Testis (tissue), 5 donors: ENCODE measurements around the gene AARSD1. TPM values are rescaled to one million over a fixed set of nuclear protein-coding genes. Genes with fewer than 3 reads are reported as not detected.
A peak's percentile ranks its signal among the peaks of the same experiment; 100 is the strongest.

Source experiments
- DNase-seq: peaks from one replicate; pipeline ENCODE4 v3.0.0-alpha.2; 2019
- H3K27ac ChIP-seq, 2 donors: fragments of 200-600 bp; sonication (generic); one replicate each; pipeline ENCODE4 v1.5.1; 2019
- H3K27me3 ChIP-seq: fragments of 200-600 bp; sonication (generic); one replicate; pipeline ENCODE4 v1.5.1; 2019
- H3K36me3 ChIP-seq: fragments of 200-600 bp; sonication (generic); one replicate; pipeline ENCODE4 v1.5.1; 2017; ENCODE audit warnings: low read depth; ENCODE audit errors: missing control alignments
- H3K4me1 ChIP-seq: fragments of 200-600 bp; sonication (generic); one replicate; pipeline ENCODE4 v1.5.1; 2019
- H3K4me3 ChIP-seq, 2 donors: fragments of 200-600 bp; sonication (generic); one replicate each; pipeline ENCODE4 v1.5.1; 2017 to 2019
- H3K9me3 ChIP-seq: fragments of 200-600 bp; sonication (generic); one replicate; pipeline ENCODE4 v1.5.1; 2017
- CTCF ChIP-seq, 3 experiments: fragments of 450-650 bp in 2 of 3; fragments of 200-600 bp in 1 of 3; sonication (generic) in 1 of 3; IDR thresholded peaks; one replicate each; pipeline ENCODE4 v1.5.1; 2016 to 2019; ENCODE audit warnings: antibody characterized with exemption in 3 of 3, mild to moderate bottlenecking in 2 of 3, moderate library complexity in 1 of 3
- POLR2A ChIP-seq: fragments of 450-650 bp; IDR thresholded peaks from one replicate; pipeline ENCODE4 v1.6.1; 2017; ENCODE audit warnings: antibody characterized with exemption, mild to moderate bottlenecking, moderate library complexity
- WGBS, 2 donors: methylation state at CpG; one replicate each; pipeline ENCODE4 v1.1.5; 2018; 5-methylcytosine and 5-hydroxymethylcytosine counted together
- intact Hi-C: fragments of 100-400 bp; cut with DNase I; formaldehyde crosslinking; loops from one replicate; pipeline ENCODE4 v1.15.1; 2023; ENCODE audit warnings: low total_unique reads
- long read RNA-seq, 2 donors: transcript quantifications; one replicate each; lab custom pipeline, GENCODE V29; 2026
- polyA plus RNA-seq: library from polyadenylated mRNA; stranded (reverse); fragments of 350-450 nt; fragmentation: Illumina TruSeq; extraction: RNeasy Lipid Tissue Mini Kit (QIAGEN cat#74804); gene quantifications from one replicate; pipeline ENCODE4 v1.2.3, GENCODE V29; 2014; ENCODE audit warnings: low read depth, low replicate concordance; ENCODE audit not compliant: insufficient read depth
- total RNA-seq, 2 donors: library from RNA; depleted of rRNA; stranded (reverse); fragments of >200 nt; gene quantifications; one replicate each; pipeline ENCODE4 v1.2.3, GENCODE V29; 2016

AARSD1 gene, protein sequence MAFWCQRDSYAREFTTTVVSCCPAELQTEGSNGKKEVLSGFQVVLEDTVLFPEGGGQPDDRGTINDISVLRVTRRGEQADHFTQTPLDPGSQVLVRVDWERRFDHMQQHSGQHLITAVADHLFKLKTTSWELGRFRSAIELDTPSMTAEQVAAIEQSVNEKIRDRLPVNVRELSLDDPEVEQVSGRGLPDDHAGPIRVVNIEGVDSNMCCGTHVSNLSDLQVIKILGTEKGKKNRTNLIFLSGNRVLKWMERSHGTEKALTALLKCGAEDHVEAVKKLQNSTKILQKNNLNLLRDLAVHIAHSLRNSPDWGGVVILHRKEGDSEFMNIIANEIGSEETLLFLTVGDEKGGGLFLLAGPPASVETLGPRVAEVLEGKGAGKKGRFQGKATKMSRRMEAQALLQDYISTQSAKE
- total RNA-seq (10 to 100 TPM; 62.0 to 84.3 TPM), polyA plus RNA-seq (184 TPM)
- long read RNA-seq, donor 1, transcript AARSD1-202 (12 exons, 1,322 nt), result major isoform, 15 of 20 reads
- long read RNA-seq, donor 1, partial matches to known transcripts, result 0 of 20 reads
- long read RNA-seq, donor 1, other reads (novel, unspliced or antisense), result 0 of 20 reads
- long read RNA-seq, donor 2, transcript AARSD1-202 (12 exons, 1,322 nt), result major isoform, 6 of 6 reads
- long read RNA-seq, donor 2, partial matches to known transcripts, result 0 of 6 reads
- long read RNA-seq, donor 2, other reads (novel, unspliced or antisense), result 0 of 6 reads

- H3K9me3 ChIP-seq, result no peaks in the 10 kb centered on the region
- H3K27me3 ChIP-seq, result no peaks in the 10 kb centered on the region
- H3K4me3 ChIP-seq, result peak within 1 kb of the TSS; percentile 75 to 79
- no peaks in the 10 kb centered on the region for H3K4me1 ChIP-seq
- DNase-seq, result peak; percentile 94
- peak within 1 kb of the TSS; percentile 70 to 88 for H3K27ac ChIP-seq
- H3K36me3 ChIP-seq, result no peaks in the 10 kb centered on the region
- TF ChIP-seq CTCF (IDR thresholded peaks at IDR 0.05) (peak in 1 of 3 experiments; percentile 28), POLR2A (no peak)
- WGBS, 2 donors, result 1 to 2% methylated on average over 31 to 43 of the region's 43 CpGs
- intact Hi-C loops, result no loop called here
Observed at GRCh38 chr17:42964161-42964932, at the start of gene AARSD1. AARSD1 (minus strand) TSS chr17:42964454; CDS start chr17:42964440, 14 bp downstream.

DNA sequence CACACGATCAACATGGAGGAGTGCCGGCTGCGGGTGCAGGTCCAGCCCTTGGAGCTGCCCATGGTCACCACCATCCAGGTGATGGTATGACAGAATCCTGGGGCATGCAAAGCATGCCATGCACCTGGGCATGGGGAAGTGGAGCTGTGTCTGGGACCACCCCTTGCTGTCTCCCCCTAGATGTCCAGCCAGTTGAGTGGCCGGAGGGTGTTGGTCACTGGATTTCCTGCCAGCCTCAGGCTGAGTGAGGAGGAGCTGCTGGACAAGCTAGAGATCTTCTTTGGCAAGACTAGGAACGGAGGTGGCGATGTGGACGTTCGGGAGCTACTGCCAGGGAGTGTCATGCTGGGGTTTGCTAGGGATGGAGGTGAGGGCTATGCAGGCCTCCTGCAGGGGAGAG, 49.0 kb upstream of the AARSD1 start:
- H3K27me3 ChIP-seq, result no peaks in the 10 kb centered on the region
- no peak for DNase-seq
- H3K27ac ChIP-seq, result no peak overlapping the region
- no peaks in the 10 kb centered on the region for H3K9me3 ChIP-seq
- H3K4me3 ChIP-seq, result no peak overlapping the region
- H3K36me3 ChIP-seq, result no peaks in the 10 kb centered on the region
- intact Hi-C loops, result no loop called here
- H3K4me1 ChIP-seq, result peaks cover 53% of the 10 kb centered on the region
- 76 to 91% methylated on average over 4 to 8 of the region's 8 CpGs for WGBS, 2 donors
- TF ChIP-seq POLR2A (no peak), CTCF (IDR thresholded peaks at IDR 0.05) (no peak)

GRCh38 chr17:43011728-43012472, 47.6 kb upstream of the AARSD1 start:
- DNase-seq, result no peak
- no peaks in the 10 kb centered on the region for H3K27me3 ChIP-seq
- H3K36me3 ChIP-seq, result no peaks in the 10 kb centered on the region
- no peak overlapping the region for H3K4me3 ChIP-seq
- H3K4me1 ChIP-seq, result peaks cover 52% of the 10 kb centered on the region
- H3K27ac ChIP-seq, result peak overlapping the region in 1 of 2 donors; percentile 55
- intact Hi-C loops, result no loop called here
- 63 to 64% methylated on average over 15 of the region's 15 CpGs for WGBS, 2 donors
- no peaks in the 10 kb centered on the region for H3K9me3 ChIP-seq
- TF ChIP-seq CTCF (IDR thresholded peaks at IDR 0.05) (no peak), POLR2A (no peak)

GRCh38 chr17:43010667-43011308, 46.5 kb upstream of the AARSD1 start:
- intact Hi-C loops, result no loop called here
- DNase-seq, result no peak
- peaks cover 47% of the 10 kb centered on the region for H3K4me1 ChIP-seq

More at GRCh38 chr17:43010667-43011308, 46.5 kb upstream of the AARSD1 start:
- Histone ChIP-seq H3K4me3 (no peak overlapping the region), H3K27me3 (no peaks in the 10 kb centered on the region), H3K27ac (peak overlapping the region in 1 of 2 donors; percentile 32), H3K9me3 (no peaks in the 10 kb centered on the region), H3K36me3 (no peaks in the 10 kb centered on the region)
- TF ChIP-seq CTCF (IDR thresholded peaks at IDR 0.05) (no peak), POLR2A (no peak)
- 61 to 65% methylated on average over 3 to 5 of the region's 5 CpGs for WGBS, 2 donors
